ENCODE data around the gene MTCP1.

MTCP1 gene

DNA sequence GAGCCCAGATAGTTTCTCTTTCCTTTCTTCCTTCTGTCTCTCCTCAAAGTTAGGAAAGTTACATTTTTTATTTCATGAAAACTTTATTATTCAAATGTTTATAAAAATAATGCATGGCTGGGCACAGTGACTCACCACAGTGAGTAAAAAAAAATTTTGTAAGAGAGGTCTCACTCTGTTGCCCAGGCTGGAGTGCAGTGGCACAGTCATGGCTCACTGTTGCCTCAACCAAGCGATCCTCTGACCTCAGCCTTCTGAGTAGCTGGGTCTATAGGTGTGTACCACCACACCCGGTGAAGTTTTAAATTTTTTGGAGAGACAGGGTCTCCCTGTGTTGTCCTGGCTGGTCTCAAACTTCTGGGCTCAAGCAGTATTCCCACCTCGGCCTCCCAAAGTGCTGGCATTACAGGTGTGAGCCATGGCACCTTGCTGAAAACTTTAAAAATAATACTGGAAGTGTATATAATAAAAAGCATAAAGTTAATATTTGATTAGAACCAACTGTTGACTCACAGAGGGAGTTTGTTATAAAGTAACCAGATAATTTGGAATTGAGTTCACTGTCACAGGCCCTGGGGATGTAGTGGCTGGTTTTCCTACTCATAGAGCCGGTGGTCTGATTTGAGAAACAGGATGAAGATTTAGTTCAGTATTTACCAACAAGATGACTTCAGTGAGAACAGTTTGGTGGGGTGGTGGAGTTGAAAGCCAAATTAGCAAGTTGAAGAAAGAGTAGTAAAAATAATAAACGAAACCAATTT, 18.0 kb downstream of the MTCP1 start:
- no peak for DNase-seq

DNA sequence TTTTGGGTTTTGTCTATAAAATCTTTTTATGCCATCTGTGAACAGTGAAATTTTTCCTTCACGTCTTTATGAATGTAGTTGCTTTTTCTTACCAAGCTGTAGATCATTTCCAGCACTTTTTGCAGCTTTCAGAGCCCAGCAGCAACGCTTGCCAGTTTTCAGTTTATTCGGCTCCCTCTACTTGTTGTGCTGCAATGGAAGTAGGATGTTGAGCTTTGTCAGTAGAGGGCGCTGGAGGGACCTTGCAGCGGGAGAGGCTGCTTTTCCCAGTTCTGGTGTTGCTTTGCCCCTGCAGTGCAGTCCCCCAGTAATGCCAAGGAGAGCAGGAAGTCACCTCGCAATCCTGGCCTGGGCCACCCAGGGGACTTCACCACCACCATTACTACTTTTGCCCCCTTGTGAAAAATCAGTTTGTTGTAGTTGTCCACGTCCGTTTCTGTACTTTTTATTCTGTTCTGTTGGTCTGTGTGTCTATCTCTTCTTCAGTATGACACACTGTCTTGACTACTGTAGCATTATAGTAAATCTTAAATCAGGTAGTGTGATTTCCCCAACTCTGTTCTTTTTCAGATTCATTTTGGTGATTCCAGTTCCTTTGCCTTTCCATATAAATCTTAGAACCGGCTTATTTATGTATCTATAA, 21.8 kb downstream of the MTCP1 start:
- DNase-seq = peak; percentile 30

DNA sequence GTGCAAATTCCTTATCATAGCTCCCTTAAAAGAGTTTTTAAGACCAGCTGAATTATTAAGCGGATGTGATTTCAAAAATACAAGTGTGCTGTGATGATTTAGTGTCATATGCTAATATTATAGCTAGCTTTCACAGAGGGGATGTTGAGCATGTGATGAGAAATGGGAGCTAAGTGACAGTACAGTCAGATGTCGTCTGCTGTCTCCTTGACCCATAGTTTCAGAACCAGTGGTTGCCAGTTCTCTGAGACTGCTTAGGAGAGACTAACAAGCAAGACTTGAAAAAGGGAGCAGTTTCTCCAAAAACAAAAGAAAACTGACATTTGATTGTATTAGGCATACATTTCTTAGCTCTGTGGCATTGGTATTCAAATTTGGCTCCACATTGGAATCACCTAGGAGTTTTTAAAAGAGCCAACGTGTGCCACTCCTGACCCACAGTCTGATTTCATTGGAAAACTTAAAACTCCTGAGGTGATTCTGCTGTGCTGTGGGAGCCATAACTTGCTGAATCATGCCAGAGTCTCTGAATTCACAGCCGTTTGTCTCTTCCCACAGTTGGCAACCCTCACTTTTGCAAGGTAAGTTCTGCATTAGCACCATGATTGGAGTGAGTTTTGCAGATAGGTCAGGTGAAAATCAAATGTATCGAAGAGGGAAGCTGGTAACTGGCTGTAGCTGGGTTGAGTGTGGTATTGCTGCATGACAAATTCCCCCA, 24.0 kb downstream of the MTCP1 start:
- no peak for DNase-seq

DNA sequence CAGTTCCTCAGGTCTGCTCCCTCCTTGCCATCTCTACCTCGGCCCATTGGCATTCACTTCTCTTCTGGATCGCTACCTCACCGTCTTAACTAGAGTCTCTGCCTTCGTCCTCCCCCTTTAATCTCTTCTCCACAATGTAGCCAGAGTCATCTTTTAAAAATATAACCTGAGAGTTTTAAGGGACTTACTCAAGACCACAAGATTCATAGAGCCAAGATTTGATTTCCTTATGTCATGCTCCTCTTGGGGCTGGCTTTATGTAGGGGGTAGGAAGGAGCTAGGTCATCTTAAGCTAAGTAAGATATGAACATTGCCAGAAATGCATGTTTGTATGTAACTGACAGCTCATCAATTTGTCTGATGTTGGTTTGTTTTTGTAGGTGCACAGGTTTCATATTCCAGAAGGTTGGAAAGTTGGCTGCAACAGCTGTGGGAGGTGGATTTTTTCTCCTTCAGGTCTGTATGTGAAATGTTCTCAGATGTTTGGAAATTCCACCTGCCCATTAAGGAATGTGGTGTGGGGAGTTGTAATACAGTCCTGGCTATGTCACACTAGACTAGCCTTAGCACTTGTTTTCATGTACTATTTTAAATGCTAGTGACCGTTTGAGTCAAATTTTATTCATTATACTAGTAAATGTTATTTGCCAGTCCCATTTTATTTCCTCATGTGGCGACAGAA, 24.7 kb downstream of the MTCP1 start:
- DNase-seq = no peak

DNA sequence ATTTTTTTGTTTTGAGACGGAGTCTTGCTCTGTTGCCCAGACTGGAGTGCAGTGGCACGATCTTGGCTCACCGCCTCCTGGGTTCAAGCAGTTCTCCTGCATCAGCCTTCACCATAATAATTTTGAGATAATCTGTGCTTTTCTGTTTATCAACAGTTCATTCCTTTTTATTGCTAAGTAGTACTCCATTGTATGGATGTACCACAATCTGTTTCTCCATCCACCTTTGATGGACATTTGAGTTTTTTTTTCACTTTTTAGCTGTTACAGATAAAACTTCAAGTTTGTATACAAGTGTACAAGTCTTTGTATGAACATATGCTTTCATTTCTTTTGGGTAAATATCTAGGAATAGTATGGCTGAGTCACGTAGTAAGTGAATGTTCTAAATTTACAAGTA, 35.2 kb downstream of the MTCP1 start:
- no peak for DNase-seq

DNA sequence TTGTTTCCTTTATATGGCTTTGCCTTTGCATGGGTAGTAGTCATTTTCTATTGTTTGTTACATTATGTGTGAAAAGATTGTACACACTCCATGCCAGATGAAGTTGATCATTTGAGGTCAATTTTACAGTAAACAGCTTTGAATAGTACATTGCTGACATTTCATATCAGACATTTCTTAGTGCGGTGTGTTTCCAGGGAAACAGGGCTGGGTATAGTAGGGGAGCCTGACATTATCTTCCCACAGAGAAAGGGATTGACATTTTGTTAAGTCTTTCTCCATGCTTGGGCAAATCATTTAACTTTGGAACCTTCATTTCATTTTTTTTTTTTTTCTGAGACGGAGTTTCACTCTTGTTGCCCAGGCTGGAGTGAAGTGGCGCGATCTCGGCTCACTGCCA, 39.3 kb downstream of the MTCP1 start:
- no peak for DNase-seq

DNA sequence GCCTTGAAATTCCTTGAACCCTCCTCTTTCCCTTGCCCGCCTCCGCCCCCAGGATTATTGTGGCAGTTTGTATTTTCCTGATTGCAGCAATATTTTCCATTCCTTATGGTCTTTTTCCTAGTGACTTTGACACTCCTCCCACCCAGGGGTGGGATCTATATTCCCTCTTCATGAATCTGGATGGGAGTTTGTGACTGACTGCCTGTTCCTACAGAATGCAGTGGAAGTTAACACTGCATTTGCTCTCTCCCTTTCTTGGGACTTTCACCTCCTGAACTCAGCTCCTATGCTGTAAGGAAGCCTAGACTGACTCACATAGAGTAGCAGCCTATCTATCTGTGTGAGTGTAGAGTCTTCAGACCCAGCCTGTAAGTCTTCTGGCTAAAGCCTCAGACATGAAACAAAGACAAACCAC, 42.1 kb downstream of the MTCP1 start:
- DNase-seq = no peak

DNA sequence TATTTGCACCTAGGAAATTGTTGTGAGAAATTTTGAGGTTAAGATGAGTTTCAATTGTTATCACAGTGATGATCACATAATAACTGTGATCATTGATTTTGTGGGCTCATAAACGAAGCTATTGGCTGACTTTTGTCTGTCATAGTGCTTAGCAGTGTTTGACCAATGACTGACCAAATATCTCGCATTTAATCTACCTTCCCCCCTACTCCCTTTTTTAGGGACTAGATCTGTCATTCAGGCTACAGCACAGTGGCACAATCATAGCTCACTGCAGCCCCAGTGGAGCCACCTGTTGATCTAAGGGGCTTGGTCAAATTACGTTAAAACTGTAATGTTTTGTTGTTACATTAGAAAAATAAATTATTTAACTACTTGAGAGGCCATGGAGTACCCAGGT, 42.8 kb downstream of the MTCP1 start:
- DNase-seq = no peak

DNA sequence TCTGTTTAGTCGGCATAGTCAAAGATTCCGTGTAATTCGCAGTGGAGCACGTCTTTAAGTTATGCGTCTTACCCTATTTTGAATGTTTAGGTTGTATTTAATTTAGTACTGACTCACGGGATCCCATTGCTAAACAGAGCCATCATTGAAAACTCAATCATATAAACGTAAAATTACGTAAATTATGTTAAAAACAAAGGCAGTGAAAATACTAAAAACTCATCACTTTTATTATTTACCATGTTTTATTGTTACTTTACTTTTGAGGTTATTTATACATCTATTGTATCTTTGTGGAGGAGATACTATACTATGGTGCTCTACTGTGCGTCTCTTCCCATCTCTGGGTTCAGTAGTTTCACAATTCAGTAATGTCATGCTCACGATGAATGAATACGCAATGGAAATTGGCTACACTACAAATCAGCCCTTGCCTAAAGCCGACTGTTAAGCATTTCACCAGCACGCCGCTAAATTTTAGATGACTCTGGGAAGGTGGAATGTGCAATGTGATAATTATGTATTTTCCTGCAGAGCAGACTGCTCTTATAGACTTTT, 43.3 kb downstream of the MTCP1 start:
- DNase-seq = no peak

DNA sequence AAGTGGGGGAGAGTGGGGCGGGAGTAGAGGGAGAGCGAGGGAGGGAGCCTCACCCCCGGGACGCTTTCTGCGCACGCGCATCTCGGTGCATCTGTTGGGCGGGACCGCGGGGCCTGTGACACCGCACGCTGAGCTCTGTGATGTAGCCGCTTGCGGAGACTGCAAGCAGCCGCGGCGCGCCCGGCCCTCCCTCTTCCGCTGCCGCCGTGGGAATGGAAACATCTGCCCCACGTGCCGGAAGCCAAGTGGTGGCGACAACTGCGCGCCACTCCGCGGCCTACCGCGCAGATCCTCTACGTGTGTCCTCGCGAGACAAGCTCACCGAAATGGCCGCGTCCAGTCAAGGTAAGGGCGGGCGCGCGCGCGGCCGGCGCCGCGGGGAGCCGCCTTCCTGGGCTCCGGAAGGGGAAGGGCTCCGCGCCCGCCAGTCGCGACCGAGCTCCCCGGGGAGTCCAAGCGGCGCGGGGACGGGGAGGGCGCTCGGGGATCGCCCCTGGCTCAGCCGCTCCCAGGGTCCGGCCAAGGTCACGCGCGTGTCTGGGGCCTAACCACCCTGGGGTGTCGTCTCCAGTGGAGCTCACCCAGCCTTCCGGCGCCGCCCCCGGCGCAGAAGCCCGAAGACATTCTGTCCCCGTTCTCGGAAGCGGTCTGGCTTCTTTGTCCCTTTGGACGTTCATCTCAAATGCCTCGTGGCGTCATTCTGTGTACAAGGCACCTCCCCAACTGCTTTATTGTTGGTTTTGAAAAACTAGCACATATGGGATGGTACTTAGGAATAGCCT, 44.0 kb downstream of the MTCP1 start, which contains the start of gene FUNDC2:
TSS of gene FUNDC2 (plus strand) at position 118 of the 782 bp plus-strand sequence. CDS start at position 213, 95 bp downstream.
- peak; percentile 97 for DNase-seq

DNA sequence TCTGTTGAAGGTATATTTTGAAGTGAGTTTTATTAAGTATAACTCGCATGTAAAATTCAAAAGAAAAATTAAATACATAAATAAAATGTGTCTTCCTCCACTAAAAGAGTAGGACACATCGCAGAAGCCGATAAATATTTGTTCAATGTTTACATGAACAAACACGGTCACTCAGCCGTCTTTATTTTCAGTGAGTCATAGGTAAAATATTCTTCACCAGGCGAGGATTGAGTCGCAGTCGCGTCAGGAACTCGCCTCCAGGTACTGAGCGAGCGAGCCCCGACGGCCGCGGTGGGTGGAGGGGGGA, 44.6 kb downstream of the MTCP1 start:
- DNase-seq = no peak

DNA sequence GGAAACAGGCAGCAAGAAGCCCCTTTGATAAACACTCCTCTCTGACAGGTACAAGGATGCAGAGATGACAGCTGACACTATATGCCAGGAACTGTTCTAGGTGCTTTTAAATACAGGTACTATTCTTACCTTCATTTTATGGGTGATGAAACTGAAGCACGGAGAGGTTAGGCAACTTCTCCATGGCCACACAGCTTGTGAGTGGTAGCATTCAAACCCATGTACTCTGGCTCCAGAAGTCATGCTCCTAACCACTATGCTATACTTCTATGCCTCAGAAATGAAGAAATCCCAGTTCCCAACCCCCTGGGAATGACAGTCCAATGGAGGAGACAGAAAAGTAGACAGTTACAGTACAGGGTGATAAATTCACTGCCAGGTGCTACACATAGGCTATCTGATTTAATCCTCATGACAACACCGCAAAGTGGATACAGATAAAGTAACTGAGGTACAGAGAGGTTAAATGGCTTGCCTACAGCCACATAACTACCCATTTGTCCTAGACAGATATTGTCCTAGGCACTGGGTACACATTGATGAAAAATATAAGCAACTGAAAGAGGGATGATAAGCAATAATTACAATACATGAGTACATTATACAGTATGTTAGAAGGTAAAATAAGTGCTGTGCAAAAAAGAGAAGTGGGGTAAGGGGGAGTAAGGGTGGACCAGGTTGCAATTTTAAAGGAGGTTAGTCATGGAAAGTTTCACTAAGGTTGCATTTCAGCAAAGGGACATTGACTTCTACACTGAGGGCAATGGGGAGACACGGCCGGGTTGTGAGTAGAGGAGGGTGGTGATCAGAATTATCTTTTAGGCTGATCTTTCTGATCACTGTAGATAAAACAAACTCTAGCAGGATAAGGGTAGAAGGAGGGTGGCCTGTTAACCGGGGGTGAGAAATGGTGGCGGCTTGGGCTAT, 46.8 kb downstream of the MTCP1 start:
- DNase-seq = no peak

DNA sequence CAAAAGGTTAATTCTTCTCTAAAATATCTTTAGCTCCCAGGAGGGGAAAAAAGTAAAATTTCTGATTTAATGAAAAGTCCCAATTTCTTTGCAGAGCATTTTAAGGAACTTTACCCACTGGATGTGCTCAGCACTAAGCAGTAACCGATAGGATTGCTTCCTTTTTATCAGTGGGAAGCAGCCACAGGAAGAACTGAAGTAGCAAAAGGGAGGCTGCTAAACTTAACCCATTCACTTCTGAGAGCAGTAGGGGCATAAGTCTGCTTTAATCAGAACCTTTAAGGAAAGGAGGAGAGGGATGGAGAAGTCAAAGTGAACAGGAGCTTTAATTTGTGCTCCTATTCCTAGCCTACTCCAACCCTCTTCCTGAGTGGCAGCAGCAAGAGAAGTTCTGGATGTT, 48.4 kb downstream of the MTCP1 start, which contains the start of gene F8:
TSS of gene F8 (minus strand) at position 139 of the 400 bp plus-strand sequence. CDS start 171 bp downstream, outside the sequence.
- no peak for DNase-seq

DNA sequence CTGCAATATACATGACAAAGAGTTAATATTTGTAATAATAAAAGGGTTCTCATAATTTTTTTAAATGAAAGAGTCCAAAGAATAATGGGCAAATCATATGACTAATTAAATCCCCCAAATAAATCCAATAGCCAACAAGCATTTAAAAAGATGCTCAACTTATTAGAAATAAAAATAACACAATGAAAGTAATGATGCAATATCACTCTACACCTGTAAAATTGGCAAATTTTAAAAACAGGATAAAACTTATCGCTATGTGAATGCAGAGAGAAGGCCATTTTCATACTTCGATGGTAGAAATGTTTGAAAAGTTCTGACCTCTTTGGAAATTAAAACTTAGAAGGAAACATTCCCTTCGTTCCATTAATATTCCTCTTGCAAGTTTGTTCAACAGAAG, 50.3 kb downstream of the MTCP1 start:
- no peak for DNase-seq
